ENCODE data around the gene KLF15. TPM values are rescaled to one million over a fixed set of nuclear protein-coding genes. Genes with fewer than 3 reads are reported as not detected.

Gene KLF15
- polyA plus RNA-seq, 1 donor from 2014 or later = 0.46 TPM

GRCh38 chr3:126378341-126378751 is 21.1 kb upstream of the KLF15 start:
- Histone ChIP-seq H3K9me2 (ENCODE audit: insufficient read depth, low read length) (no peaks in the 10 kb centered on the region), H3K79me2 (replicated peaks; ENCODE audit: insufficient read depth, low read length) (no peaks in the 10 kb centered on the region), H3K36me3 (ENCODE audit: insufficient read depth, low read length) (no peaks in the 10 kb centered on the region), H3F3A (ENCODE audit: insufficient read depth, low read length, poor library complexity, severe bottlenecking) (no peaks in the 10 kb centered on the region), H3K4me3 (ENCODE audit: low read length) (no peak overlapping the region), H2AFZ (ENCODE audit: low read depth, low read length) (no peak overlapping the region), H3K9ac (ENCODE audit: low read length) (no peak overlapping the region), H3K27me3 (ENCODE audit: insufficient read depth, low read depth, low read length) (no peaks in the 10 kb centered on the region), H3K4me2 (ENCODE audit: low read length) (no peak overlapping the region), H4K20me1 (ENCODE audit: insufficient read depth) (no peaks in the 10 kb centered on the region), H3K27ac (ENCODE audit: low read length) (no peak overlapping the region), H3K9me3 (ENCODE audit: low read length) (no peaks in the 10 kb centered on the region)
- TF ChIP-seq POLR2AphosphoS5 (IDR thresholded peaks at IDR 0.05) (no peak), REST (IDR thresholded peaks at IDR 0.05; ENCODE audit: borderline replicate concordance) (no peak), RAD21 (conservative IDR thresholded peaks at IDR 0.05) (no peak), CTCF (IDR thresholded peaks at IDR 0.05; ENCODE audit: poor library complexity, severe bottlenecking) (no peak), SMC3 (conservative IDR thresholded peaks at IDR 0.05; ENCODE audit: poor library complexity) (no peak), MXI1 (conservative IDR thresholded peaks at IDR 0.05; ENCODE audit: poor library complexity, severe bottlenecking) (no peak), EP300 (conservative IDR thresholded peaks at IDR 0.05; ENCODE audit: poor library complexity, severe bottlenecking) (no peak), EZH2 (IDR thresholded peaks at IDR 0.05; ENCODE audit: borderline replicate concordance, insufficient read depth, low read length, poor library complexity, severe bottlenecking) (no peak), TAF1 (IDR thresholded peaks at IDR 0.05; ENCODE audit: low read depth) (no peak)

- Histone ChIP-seq H3K27ac (ENCODE audit: low read length) (no peak overlapping the region), H3K36me3 (ENCODE audit: insufficient read depth, low read length) (no peaks in the 10 kb centered on the region)
These were observed 20.0 kb upstream of the KLF15 start for GRCh38 chr3:126377211-126377610.

More at GRCh38 chr3:126377211-126377610, 20.0 kb upstream of the KLF15 start:
- Histone ChIP-seq H3K9ac (ENCODE audit: low read length) (no peak overlapping the region), H3K9me3 (ENCODE audit: low read length) (no peaks in the 10 kb centered on the region), H3K4me3 (ENCODE audit: low read length) (no peak overlapping the region), H3K27me3 (ENCODE audit: insufficient read depth, low read depth, low read length) (no peaks in the 10 kb centered on the region), H4K20me1 (ENCODE audit: insufficient read depth) (no peaks in the 10 kb centered on the region), H3K9me2 (ENCODE audit: insufficient read depth, low read length) (no peaks in the 10 kb centered on the region), H2AFZ (ENCODE audit: low read depth, low read length) (no peak overlapping the region), H3F3A (ENCODE audit: insufficient read depth, low read length, poor library complexity, severe bottlenecking) (no peaks in the 10 kb centered on the region), H3K79me2 (replicated peaks; ENCODE audit: insufficient read depth, low read length) (no peaks in the 10 kb centered on the region), H3K4me2 (ENCODE audit: low read length) (no peak overlapping the region)
- TF ChIP-seq MXI1 (conservative IDR thresholded peaks at IDR 0.05; ENCODE audit: poor library complexity, severe bottlenecking) = no peak
- no peak for TF ChIP-seq RAD21 (conservative IDR thresholded peaks at IDR 0.05)
- TF ChIP-seq REST (IDR thresholded peaks at IDR 0.05; ENCODE audit: borderline replicate concordance) = no peak
- TF ChIP-seq EZH2 (IDR thresholded peaks at IDR 0.05; ENCODE audit: borderline replicate concordance, insufficient read depth, low read length, poor library complexity, severe bottlenecking) = no peak
- no peak for TF ChIP-seq POLR2AphosphoS5 (IDR thresholded peaks at IDR 0.05)
- TF ChIP-seq TAF1 (IDR thresholded peaks at IDR 0.05; ENCODE audit: low read depth) = no peak
- TF ChIP-seq SMC3 (conservative IDR thresholded peaks at IDR 0.05; ENCODE audit: poor library complexity) = no peak
- TF ChIP-seq CTCF (IDR thresholded peaks at IDR 0.05; ENCODE audit: poor library complexity, severe bottlenecking) = no peak
- no peak for TF ChIP-seq EP300 (conservative IDR thresholded peaks at IDR 0.05; ENCODE audit: poor library complexity, severe bottlenecking)

All from neural cell (in vitro differentiated cells).